EH (cell line): Measurements from ENCODE around the gene CEBPZOS.
"Not testable (repeated sequence)": the region's sequence is repeated elsewhere in the genome, so short reads cannot be mapped to it uniquely, and the experiment has no call there.

Experiments used
- DNase-seq: peaks from one replicate; pipeline ENCODE4 v3.0.0-alpha.2; 2015; ENCODE audit warnings: low read depth

Gene CEBPZOS

GRCh38 chr2:37191253-37191652 lies 5.0 kb upstream of the CEBPZOS start:
- DNase-seq = no peak

GRCh38 chr2:37191747-37192146 lies 4.5 kb upstream of the CEBPZOS start:
- no peak for DNase-seq

- DNase-seq = no peak
These were observed 3.7 kb upstream of the CEBPZOS start for GRCh38 chr2:37192551-37192950.

GRCh38 chr2:37195862-37196319 lies 405 bp upstream of the CEBPZOS start:
- not testable (repeated sequence) for DNase-seq

- no peak for DNase-seq
These were observed 2.4 kb downstream of the CEBPZOS start for GRCh38 chr2:37198681-37199065.

GRCh38 chr2:37201208-37201607 lies 4.9 kb downstream of the CEBPZOS start:
- no peak for DNase-seq

- peak; percentile 17 for DNase-seq
These were observed 5.5 kb downstream of the CEBPZOS start for GRCh38 chr2:37201766-37202165.

GRCh38 chr2:37203708-37204107 lies 7.4 kb downstream of the CEBPZOS start:
- DNase-seq = no peak

GRCh38 chr2:37205071-37205661 lies 8.9 kb downstream of the CEBPZOS start:
- not testable (repeated sequence) for DNase-seq

GRCh38 chr2:37205689-37206341 lies 9.5 kb downstream of the CEBPZOS start:
- no peak for DNase-seq

- DNase-seq = not testable (repeated sequence)
These were observed 10.5 kb downstream of the CEBPZOS start for GRCh38 chr2:37206760-37207159.

- DNase-seq = peak; percentile 29
These were observed 14.9 kb downstream of the CEBPZOS start for GRCh38 chr2:37211212-37211611.

GRCh38 chr2:37211939-37212338 lies 15.6 kb downstream of the CEBPZOS start:
- no peak for DNase-seq

- no peak for DNase-seq
These were observed 19.0 kb downstream of the CEBPZOS start for GRCh38 chr2:37215250-37215649.

GRCh38 chr2:37219046-37219445 lies 22.8 kb downstream of the CEBPZOS start:
- no peak for DNase-seq

- DNase-seq = no peak
These were observed 26.8 kb downstream of the CEBPZOS start for GRCh38 chr2:37223131-37223530.

- DNase-seq = no peak
These were observed 27.8 kb downstream of the CEBPZOS start for GRCh38 chr2:37224063-37224462.

- DNase-seq = not testable (repeated sequence)
These were observed 28.8 kb downstream of the CEBPZOS start for GRCh38 chr2:37225129-37225528.

GRCh38 chr2:37226863-37227262 lies 30.6 kb downstream of the CEBPZOS start:
- DNase-seq = no peak

GRCh38 chr2:37228788-37229187 lies 32.5 kb downstream of the CEBPZOS start:
- DNase-seq = no peak

GRCh38 chr2:37230581-37230980 lies 34.3 kb downstream of the CEBPZOS start:
- DNase-seq = peak; percentile 37

- DNase-seq = peak; percentile 93
These were observed 35.2 kb downstream of the CEBPZOS start, which contains the start of the genes CEBPZ and NDUFAF7 for GRCh38 chr2:37231241-37232130. Gene CEBPZ, minus strand, starts transcription at chr2:37231596. Its CDS starts 29 bp downstream, at chr2:37231567. Gene NDUFAF7, plus strand, starts transcription at chr2:37231658. Its CDS starts 48 bp downstream, at chr2:37231706.
